Measurements from ENCODE around the gene PTPRF.
"Not testable (repeated sequence)": the region's sequence is repeated elsewhere in the genome, so short reads cannot be mapped to it uniquely, and the experiment has no call there.

PTPRF gene

GRCh38 chr1:43639976-43640794, 109.5 kb downstream of the PTPRF start:
- DNase-seq, result no peak

GRCh38 chr1:43644558-43644957, 113.9 kb downstream of the PTPRF start:
- DNase-seq, result no peak

GRCh38 chr1:43645461-43645860, 114.8 kb downstream of the PTPRF start:
- DNase-seq, result no peak

GRCh38 chr1:43647331-43647730, 116.6 kb downstream of the PTPRF start:
- DNase-seq, result not testable (repeated sequence)

GRCh38 chr1:43648221-43648847, 117.7 kb downstream of the PTPRF start:
- DNase-seq, result no peak

- no peak for DNase-seq
Measured at GRCh38 chr1:43648876-43649477, 118.3 kb downstream of the PTPRF start.

- DNase-seq, result peak; percentile 92
Measured at GRCh38 chr1:43650310-43651085, 119.8 kb downstream of the PTPRF start.

- no peak for DNase-seq
Measured at GRCh38 chr1:43651188-43651587, 120.5 kb downstream of the PTPRF start.

GRCh38 chr1:43651902-43652301, 121.2 kb downstream of the PTPRF start:
- no peak for DNase-seq

- no peak for DNase-seq
Measured at GRCh38 chr1:43653339-43653738, 122.7 kb downstream of the PTPRF start.

- no peak for DNase-seq
Measured at GRCh38 chr1:43653893-43654292, 123.2 kb downstream of the PTPRF start.

GRCh38 chr1:43655953-43656352, 125.3 kb downstream of the PTPRF start:
- no peak for DNase-seq

- no peak for DNase-seq
Measured at GRCh38 chr1:43659212-43660166, 128.8 kb downstream of the PTPRF start.

GRCh38 chr1:43660355-43660754, 129.7 kb downstream of the PTPRF start:
- no peak for DNase-seq

- DNase-seq, result no peak
Measured at GRCh38 chr1:43664369-43664768, 133.7 kb downstream of the PTPRF start.

- DNase-seq, result no peak
Measured at GRCh38 chr1:43666608-43667007, 135.9 kb downstream of the PTPRF start.

GRCh38 chr1:43668956-43669355, 138.3 kb downstream of the PTPRF start:
- DNase-seq, result no peak

- no peak for DNase-seq
Measured at GRCh38 chr1:43669878-43670277, 139.2 kb downstream of the PTPRF start.

- no peak for DNase-seq
Measured at GRCh38 chr1:43671193-43671592, 140.5 kb downstream of the PTPRF start.

GRCh38 chr1:43671626-43672330, 141.1 kb downstream of the PTPRF start:
- DNase-seq, result no peak

GRCh38 chr1:43673261-43673660, 142.6 kb downstream of the PTPRF start:
- no peak for DNase-seq

Measured in CD4-positive, alpha-beta T cell treated with Interleukin-15 for 1 hour (primary cell).